Endothelial cell (in vitro differentiated cells): ENCODE measurements around the gene TSPO2. TPM values are rescaled to one million over a fixed set of nuclear protein-coding genes. Genes with fewer than 3 reads are reported as not detected.

Experiments
- DNase-seq: peaks from one replicate; pipeline ENCODE4 v3.0.0; 2021; ENCODE audit warnings: low spot score
- H3K27ac Mint-ChIP-seq: one replicate; pipeline ENCODE4 v1.8.0; 2021; ENCODE audit warnings: mixed read lengths, inconsistent platforms; ENCODE audit not compliant: unreplicated experiment
- H3K27me3 Mint-ChIP-seq: one replicate; pipeline ENCODE4 v1.8.0; 2021; ENCODE audit warnings: mild to moderate bottlenecking, moderate library complexity, mixed read lengths, inconsistent platforms; ENCODE audit not compliant: unreplicated experiment
- H3K36me3 Mint-ChIP-seq: one replicate; pipeline ENCODE4 v1.8.0; 2021; ENCODE audit warnings: mild to moderate bottlenecking, low read depth, mixed read lengths, inconsistent platforms; ENCODE audit not compliant: unreplicated experiment
- H3K4me1 Mint-ChIP-seq: one replicate; pipeline ENCODE4 v1.8.0; 2021; ENCODE audit warnings: mild to moderate bottlenecking, mixed read lengths, inconsistent platforms; ENCODE audit not compliant: unreplicated experiment
- H3K4me3 Mint-ChIP-seq: one replicate; pipeline ENCODE4 v1.8.0; 2021; ENCODE audit warnings: mild to moderate bottlenecking, mixed read lengths, inconsistent platforms; ENCODE audit not compliant: unreplicated experiment
- H3K9me3 Mint-ChIP-seq: one replicate; pipeline ENCODE4 v1.8.0; 2021; ENCODE audit warnings: mixed read lengths, inconsistent platforms; ENCODE audit not compliant: unreplicated experiment
- total RNA-seq: library from RNA; stranded (reverse); fragmentation: NEBNext Ultra II Directional; extraction: Animal tissue kit (Norgen Biotek cat#: 25700); gene quantifications from one replicate; pipeline ENCODE4 v1.2.1, GENCODE V29; 2021; ENCODE audit not compliant: unreplicated experiment
- TF ChIP-seq, protein P1 (sequence below): fragments of 200-600 bp; sonication (generic); IDR thresholded peaks from one replicate; pipeline ENCODE4 v1.5.0; 2021; ENCODE audit warnings: antibody characterized with exemption; ENCODE audit not compliant: unreplicated experiment

The TSPO2 gene
- total RNA-seq, 1 donor from 2014 or later, result not detected

DNA sequence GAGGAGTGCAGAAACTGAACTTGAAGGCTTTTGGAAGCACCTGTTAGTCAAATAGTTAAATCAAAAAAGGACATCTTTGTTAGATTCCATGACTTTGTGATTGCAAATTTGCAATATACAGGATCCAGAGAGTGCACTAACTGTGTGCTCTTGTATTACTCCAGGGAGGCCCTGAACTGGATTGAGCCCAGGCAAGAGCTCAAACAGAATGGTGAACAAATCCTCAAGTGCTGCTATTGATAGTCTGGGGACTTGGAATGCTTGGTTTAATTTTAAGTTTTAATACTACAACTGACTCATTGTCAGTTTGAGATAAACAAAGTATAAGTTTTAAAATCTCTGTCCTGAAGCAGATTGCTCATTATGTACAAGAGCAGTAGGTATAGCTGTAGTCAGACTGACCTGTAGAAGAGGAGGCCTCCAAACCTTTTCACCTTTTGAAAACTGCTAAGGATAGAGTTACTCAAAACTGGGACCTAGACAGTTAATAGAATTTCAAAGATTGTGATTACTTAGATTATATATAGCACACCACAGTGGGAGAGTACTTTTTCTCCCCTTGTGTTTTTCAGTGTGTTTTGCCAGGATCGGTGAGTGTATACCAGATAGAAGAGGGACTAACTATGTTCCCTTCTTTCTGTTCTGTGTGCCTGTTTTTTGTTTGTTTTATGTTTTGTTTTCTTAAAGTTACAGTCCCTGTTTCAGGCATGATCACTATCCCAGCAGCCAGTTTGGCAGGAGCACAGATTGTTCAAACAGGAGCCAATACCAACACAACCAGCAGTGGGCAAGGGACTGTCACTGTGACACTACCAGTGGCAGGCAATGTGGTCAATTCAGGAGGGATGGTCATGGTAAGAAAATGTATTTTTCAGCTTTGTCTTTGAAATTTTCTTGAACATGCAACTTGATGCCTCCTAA is 48.8 kb downstream of the TSPO2 start:
- Mint-ChIP-seq H3K4me3 (no peak overlapping the region), H3K9me3 (no peaks in the 10 kb centered on the region), H3K27ac (no peak overlapping the region), H3K36me3 (peaks cover 38% of the 10 kb centered on the region), H3K27me3 (no peaks in the 10 kb centered on the region), H3K4me1 (no peaks in the 10 kb centered on the region)
- TF ChIP-seq, protein P1, sequence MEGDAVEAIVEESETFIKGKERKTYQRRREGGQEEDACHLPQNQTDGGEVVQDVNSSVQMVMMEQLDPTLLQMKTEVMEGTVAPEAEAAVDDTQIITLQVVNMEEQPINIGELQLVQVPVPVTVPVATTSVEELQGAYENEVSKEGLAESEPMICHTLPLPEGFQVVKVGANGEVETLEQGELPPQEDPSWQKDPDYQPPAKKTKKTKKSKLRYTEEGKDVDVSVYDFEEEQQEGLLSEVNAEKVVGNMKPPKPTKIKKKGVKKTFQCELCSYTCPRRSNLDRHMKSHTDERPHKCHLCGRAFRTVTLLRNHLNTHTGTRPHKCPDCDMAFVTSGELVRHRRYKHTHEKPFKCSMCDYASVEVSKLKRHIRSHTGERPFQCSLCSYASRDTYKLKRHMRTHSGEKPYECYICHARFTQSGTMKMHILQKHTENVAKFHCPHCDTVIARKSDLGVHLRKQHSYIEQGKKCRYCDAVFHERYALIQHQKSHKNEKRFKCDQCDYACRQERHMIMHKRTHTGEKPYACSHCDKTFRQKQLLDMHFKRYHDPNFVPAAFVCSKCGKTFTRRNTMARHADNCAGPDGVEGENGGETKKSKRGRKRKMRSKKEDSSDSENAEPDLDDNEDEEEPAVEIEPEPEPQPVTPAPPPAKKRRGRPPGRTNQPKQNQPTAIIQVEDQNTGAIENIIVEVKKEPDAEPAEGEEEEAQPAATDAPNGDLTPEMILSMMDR, result no peak
- no peak for DNase-seq

GRCh38 chr6:41092421-41093140 is 50.3 kb downstream of the TSPO2 start:
- no peaks in the 10 kb centered on the region for H3K4me1 Mint-ChIP-seq
- DNase-seq, result no peak
- no peaks in the 10 kb centered on the region for H3K9me3 Mint-ChIP-seq
- TF ChIP-seq, protein P1, result no peak
- no peaks in the 10 kb centered on the region for H3K27me3 Mint-ChIP-seq
- H3K36me3 Mint-ChIP-seq, result peaks cover 51% of the 10 kb centered on the region
- H3K4me3 Mint-ChIP-seq, result no peak overlapping the region
- no peak overlapping the region for H3K27ac Mint-ChIP-seq

DNA sequence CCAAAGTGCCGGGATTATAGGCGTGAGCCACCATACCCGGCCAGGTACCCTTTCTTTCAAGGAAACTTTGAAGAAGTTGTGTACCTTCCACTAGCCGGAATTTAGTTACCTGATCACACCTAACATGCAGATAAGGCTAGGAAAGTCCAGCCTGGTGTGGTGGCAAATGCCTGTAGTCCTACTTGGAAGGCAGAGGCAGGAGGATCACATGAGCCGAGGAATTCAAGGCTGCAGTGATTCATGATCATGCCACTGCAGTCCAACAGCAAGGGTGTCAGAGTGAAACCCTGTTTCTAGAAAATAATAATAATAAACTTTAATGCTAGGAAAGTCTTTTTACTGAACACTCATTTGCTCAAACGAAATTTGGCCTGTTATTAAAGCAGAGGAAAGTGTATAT is 51.5 kb downstream of the TSPO2 start:
- TF ChIP-seq, protein P1, result no peak
- no peaks in the 10 kb centered on the region for H3K9me3 Mint-ChIP-seq
- H3K27ac Mint-ChIP-seq, result no peak overlapping the region
- H3K4me3 Mint-ChIP-seq, result no peak overlapping the region
- DNase-seq, result no peak
- peaks cover 60% of the 10 kb centered on the region for H3K36me3 Mint-ChIP-seq
- no peaks in the 10 kb centered on the region for H3K27me3 Mint-ChIP-seq
- no peaks in the 10 kb centered on the region for H3K4me1 Mint-ChIP-seq

Other genes with a start within 250 kb of the TSPO2 start
- 0.59 TPM for gene UNC5CL, start 3.2 kb upstream of the TSPO2 start, total RNA-seq
- not detected for gene APOBEC2, start 10.7 kb downstream of the TSPO2 start, total RNA-seq
- 20.5 TPM for gene OARD1, start 29.9 kb downstream of the TSPO2 start, total RNA-seq
- 39.7 TPM for gene NFYA, start 30.5 kb downstream of the TSPO2 start, total RNA-seq
- gene TREML1, start 111.9 kb downstream of the TSPO2 start, total RNA-seq, result 2.3 TPM
- gene TREM2, start 120.6 kb downstream of the TSPO2 start, total RNA-seq, result not detected
- gene TREML2, start 158.7 kb downstream of the TSPO2 start, total RNA-seq, result 0.10 TPM
- 0.15 TPM for gene TREML4, start 185.9 kb downstream of the TSPO2 start, total RNA-seq
- 0.38 TPM for gene TREM1, start 244.2 kb downstream of the TSPO2 start, total RNA-seq